Tongue (tissue), 2 donors: ENCODE data around the gene TBC1D22A. TPM values are rescaled to one million over a fixed set of nuclear protein-coding genes. Genes with fewer than 3 reads are reported as not detected.
A peak's percentile ranks its signal among the peaks of the same experiment; 100 is the strongest.

Experiments used
- DNase-seq: peaks from one replicate; pipeline ENCODE4 v3.0.0-alpha.2; 2015
- total RNA-seq: library from RNA; depleted of rRNA; stranded (reverse); fragments of >200 nt; gene quantifications from one replicate; pipeline ENCODE4 v1.2.3, GENCODE V29; 2014

TBC1D22A gene, protein sequence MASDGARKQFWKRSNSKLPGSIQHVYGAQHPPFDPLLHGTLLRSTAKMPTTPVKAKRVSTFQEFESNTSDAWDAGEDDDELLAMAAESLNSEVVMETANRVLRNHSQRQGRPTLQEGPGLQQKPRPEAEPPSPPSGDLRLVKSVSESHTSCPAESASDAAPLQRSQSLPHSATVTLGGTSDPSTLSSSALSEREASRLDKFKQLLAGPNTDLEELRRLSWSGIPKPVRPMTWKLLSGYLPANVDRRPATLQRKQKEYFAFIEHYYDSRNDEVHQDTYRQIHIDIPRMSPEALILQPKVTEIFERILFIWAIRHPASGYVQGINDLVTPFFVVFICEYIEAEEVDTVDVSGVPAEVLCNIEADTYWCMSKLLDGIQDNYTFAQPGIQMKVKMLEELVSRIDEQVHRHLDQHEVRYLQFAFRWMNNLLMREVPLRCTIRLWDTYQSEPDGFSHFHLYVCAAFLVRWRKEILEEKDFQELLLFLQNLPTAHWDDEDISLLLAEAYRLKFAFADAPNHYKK
- total RNA-seq, result 14.3 TPM

GRCh38 chr22:46762238-46763050 is at the start of gene TBC1D22A:
TSS of gene TBC1D22A (plus strand) at chr22:46762650. CDS start at chr22:46762787, 137 bp downstream.
- DNase-seq, result peak; percentile 98

DNA sequence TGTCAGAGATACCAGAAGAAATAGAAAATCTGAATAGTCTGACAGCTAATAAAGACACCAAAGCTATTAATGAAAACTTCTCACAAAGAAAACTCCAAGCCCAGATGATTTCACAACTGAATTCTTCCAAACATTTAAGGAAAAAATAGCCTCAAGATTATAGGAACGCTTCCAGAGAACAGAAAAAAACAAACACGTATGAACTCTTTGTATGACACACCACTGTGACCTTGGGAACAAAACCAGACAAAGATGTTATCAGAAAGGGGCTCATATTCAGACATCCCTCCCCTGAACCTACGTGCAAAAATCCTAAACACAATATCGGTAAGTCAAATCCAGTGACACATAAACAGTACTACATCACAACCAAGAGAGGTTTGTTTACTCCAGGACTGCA is 47.9 kb upstream of the TBC1D22A start:
- no peak for DNase-seq

GRCh38 chr22:46719921-46720320 is 42.5 kb upstream of the TBC1D22A start:
- no peak for DNase-seq

DNA sequence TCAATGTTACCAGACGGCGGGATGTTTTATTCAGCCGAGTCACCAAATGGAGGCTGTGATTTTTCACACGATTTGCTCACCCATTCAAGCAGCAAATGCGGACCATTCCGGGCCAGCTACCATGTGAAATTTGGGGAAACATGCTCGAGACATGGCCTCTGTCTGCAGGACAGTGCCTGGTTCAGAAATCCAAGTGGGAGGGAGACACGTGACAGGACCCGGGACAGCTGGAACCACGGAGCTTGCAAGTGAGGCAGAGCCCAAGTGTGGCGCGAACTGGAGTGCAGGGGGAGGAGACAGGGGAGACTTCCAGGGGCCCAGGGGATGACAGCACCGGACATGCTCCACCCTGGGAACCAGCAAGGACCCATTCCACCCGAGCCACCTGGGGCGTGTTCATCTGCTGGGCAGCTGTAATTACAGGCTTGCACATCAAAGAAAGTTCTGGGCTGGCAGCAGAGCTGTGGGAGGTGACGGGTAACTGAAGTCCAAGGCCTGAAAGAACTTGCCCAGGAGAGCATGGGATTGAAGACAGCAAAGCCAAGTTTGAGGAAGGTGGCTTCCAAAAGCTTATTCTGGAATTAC is 40.9 kb upstream of the TBC1D22A start:
- peak; percentile 27 for DNase-seq

- DNase-seq, result no peak
Observed at GRCh38 chr22:46723882-46724281, 38.6 kb upstream of the TBC1D22A start.

DNA sequence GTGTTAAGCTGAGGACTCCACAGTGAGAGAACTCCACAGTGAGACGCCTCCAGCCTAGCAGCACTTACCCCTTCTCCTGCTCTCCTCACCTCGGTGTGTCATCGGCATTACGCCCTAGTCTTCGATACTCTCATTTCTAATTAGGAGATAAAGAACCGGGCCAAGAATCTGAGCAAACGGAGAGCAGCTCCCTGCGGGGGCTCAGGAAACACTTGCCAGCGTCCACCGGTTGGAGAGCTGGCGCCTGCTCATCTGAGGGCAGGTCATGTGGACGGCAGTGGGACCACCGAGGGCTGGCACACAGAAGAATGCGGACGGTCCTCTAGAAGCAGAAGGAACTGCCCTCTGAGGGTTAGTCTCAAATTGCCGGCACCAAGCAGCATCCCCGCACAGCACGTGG is 37.4 kb upstream of the TBC1D22A start:
- DNase-seq, result no peak

- peak; percentile 62 for DNase-seq
Observed at GRCh38 chr22:46726066-46726985, 36.1 kb upstream of the TBC1D22A start.

DNA sequence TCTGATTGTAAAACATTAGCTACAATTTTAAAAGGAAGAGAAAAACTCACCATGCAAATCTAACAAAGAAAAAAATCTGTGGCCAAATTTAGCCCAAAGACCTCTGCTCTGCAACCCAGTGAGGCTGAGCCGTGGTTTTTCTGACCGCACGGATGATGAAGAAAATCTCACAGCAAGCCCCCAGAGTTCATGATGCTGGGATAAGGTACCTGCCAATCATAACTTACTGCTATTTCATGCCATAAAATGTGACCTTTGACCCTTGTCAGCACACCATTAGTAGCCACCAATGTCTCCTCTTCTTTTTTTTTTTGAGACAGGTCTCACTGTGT is 35.5 kb upstream of the TBC1D22A start:
- no peak for DNase-seq

DNA sequence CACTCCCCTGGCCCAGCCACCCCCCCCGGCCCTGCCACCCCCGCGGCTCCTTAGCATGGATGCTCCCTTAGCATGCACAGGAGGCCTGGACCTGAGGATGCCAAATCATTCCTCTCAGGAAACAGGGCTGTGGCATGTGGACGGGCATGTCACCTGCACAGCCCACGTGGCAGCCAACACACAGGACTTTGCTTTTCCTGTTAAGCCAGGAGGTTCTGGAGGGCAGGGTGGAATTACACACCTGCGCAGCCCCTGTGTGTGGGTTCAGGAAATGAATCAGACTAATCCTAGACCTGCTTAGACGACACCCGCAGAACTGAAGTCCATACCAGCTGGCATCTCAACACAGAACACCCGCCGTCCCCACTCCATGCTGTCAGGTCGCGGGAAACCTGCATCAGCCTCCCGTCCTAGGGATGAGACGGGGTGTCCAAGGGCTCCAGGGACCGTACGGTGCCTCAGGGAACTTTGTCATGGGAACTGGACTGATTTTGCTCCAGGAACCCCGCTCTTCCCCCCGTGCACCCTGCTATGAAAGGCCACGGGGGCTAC is 34.6 kb upstream of the TBC1D22A start:
- DNase-seq, result no peak

- DNase-seq, result no peak
Observed at GRCh38 chr22:46728470-46728869, 34.0 kb upstream of the TBC1D22A start.

GRCh38 chr22:46730568-46731245 is 31.7 kb upstream of the TBC1D22A start:
- DNase-seq, result peak; percentile 81

DNA sequence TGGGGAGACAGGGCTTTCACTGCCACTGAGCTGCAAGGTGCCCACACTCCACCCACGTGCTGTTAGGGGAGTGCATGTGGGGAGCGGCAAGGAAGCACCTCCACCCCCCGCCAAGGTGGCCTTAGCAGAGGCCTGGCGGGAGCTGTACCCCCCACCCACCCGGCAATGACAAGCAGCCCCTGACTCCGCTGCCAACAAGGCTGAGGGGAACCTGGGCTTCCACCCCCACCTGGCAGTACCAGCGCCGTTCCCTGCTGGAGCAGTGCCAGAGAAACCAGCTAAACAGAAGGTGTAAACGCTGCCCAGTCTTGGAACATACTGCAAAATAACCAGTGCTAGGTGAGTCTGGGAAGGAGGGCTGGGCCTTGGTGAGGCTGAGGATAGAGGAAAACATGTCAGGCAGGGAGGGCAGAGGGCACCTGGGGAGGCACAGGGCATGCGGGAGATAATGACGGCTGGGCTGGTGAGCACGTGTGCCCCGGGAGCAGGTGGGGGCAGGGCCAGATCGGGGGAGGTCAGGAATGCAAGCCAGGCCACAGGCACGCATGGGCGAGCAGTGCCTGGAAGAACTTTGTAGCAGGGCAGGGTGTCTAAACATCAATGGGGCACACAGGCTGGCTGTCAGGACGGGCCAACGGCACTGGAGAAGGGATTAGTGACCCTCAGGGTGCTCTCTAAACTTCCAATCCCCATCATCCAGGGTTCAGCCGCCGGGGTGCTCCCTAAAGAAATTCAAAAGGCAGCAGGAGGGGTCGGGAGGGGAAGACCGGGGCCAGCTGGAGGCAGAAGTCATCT is 31.0 kb upstream of the TBC1D22A start:
- DNase-seq, result no peak

- no peak for DNase-seq
Observed at GRCh38 chr22:46732041-46732379, 30.4 kb upstream of the TBC1D22A start.

- DNase-seq, result no peak
Observed at GRCh38 chr22:46732513-46732912, 29.9 kb upstream of the TBC1D22A start.

GRCh38 chr22:46734213-46734722 is 28.2 kb upstream of the TBC1D22A start:
- DNase-seq, result peak; percentile 44

GRCh38 chr22:46734830-46735453 is 27.5 kb upstream of the TBC1D22A start:
- DNase-seq, result no peak

GRCh38 chr22:46735747-46736608 is 26.5 kb upstream of the TBC1D22A start:
- DNase-seq, result no peak

- no peak for DNase-seq
Observed at GRCh38 chr22:46736705-46737104, 25.7 kb upstream of the TBC1D22A start.
